ENCODE results near the gene NT5C1A.

NT5C1A gene

DNA sequence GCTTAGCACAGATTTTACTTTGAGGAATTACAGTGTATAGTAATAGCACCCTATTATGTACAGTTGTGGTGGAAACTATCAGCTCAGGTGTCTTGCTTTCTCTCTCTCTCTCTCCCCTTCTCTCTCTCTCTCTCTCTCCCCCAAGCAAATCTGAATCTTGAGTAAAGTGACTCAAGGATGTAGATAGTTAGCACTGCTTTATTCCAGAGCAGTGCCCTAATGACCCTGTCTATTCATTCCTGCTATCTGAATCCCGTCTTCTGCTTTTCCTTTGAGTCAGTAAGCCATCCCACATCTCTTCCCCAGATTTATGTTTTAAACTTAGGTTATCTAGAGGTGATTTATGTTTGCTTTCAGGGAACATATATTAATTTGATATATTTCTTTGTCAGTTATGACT is 24.5 kb upstream of the NT5C1A start:
- H3K4me3 ChIP-seq (ENCODE audit: low read length), result no peak overlapping the region
- DNase-seq (ENCODE audit: low read depth), result no peak
- TF ChIP-seq, protein P1, sequence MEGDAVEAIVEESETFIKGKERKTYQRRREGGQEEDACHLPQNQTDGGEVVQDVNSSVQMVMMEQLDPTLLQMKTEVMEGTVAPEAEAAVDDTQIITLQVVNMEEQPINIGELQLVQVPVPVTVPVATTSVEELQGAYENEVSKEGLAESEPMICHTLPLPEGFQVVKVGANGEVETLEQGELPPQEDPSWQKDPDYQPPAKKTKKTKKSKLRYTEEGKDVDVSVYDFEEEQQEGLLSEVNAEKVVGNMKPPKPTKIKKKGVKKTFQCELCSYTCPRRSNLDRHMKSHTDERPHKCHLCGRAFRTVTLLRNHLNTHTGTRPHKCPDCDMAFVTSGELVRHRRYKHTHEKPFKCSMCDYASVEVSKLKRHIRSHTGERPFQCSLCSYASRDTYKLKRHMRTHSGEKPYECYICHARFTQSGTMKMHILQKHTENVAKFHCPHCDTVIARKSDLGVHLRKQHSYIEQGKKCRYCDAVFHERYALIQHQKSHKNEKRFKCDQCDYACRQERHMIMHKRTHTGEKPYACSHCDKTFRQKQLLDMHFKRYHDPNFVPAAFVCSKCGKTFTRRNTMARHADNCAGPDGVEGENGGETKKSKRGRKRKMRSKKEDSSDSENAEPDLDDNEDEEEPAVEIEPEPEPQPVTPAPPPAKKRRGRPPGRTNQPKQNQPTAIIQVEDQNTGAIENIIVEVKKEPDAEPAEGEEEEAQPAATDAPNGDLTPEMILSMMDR (conservative IDR thresholded peaks at IDR 0.05; ENCODE audit: low read depth, low read length), result no peak

DNA sequence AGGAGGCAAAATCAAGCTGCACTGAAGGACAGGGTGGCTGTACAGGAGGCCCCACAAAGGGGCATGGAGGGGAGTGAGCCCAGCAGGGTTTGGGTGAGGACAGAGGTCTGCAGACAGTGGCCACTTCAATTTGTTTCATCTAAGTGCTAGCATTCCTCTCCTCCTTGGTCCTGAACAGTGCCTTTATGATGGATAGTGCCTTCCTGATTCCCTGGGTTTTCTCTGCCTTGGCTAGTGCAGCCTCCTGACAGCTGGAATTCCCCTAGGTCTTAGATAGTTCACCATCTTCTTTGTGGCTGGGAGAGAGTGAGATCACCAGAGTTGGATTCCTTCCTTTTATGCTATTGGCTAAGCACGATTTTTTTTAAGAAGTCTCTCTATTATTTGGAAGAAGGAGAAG is 23.1 kb upstream of the NT5C1A start:
- TF ChIP-seq, protein P1 (conservative IDR thresholded peaks at IDR 0.05; ENCODE audit: low read depth, low read length), result no peak
- no peak for DNase-seq (ENCODE audit: low read depth)
- no peak overlapping the region for H3K4me3 ChIP-seq (ENCODE audit: low read length)

DNA sequence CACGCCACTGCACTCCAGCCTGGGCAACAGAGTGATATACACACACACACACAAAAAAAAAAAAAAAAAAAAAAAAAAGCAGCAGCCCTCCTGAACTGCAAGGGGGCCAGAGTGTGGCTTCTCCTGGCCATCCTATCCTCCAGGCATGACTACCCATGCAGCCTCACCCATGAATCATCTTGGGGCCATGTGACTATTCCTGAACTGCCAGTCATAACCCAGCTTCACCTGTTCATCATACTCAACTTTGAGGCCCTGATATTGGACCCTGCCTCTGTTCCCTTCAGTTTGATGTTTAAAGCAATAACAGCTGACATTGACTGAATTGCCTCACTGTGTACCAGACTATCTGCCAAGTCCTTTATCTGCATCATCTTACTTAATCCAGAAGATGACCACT is 22.1 kb upstream of the NT5C1A start:
- DNase-seq (ENCODE audit: low read depth), result no peak
- TF ChIP-seq, protein P1 (conservative IDR thresholded peaks at IDR 0.05; ENCODE audit: low read depth, low read length), result no peak
- H3K4me3 ChIP-seq (ENCODE audit: low read length), result no peak overlapping the region

DNA sequence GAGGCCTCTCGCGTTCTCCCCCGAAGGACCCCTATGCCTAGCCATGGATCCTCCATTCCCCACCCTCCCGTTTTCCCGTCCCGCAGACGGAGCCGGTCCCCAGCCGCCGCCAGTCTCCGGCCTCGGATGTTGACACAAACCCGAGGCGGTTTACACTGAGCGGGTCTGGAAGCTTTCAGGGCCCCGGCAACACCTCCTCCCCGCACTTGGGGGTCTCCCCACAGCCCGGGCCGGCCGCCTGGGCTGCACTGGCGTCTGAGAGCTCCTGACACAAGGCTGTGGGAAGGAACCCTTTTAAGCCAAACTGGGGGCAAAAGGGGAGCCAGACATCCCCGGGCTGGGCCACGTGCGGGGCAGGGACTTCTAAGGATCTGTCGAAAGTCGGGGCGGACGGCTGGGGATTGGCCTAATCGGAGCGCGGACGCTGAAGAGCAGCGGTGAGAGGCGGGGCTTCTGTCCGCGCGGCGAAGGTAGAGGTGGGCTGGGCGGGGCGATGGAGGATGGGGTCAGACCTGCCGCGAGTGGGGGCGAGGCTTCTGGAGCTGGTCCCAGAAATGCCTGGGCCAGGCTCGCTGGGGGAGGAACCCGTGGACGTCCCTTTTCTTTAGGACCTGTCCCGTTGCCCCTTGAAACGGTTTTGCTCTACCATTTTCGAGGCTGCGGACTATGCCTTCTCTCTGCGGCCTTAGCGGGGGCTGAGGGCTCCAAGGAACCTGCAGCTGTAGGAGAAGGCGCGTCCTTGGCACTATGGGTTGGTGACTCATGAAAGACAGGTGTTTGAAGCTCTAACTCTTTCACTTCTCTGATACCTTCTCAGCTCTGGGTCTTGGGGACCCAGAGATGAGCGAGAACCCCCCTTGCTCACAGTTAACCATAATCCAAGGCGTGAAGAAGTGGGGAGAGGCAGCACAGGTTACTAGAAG is 20.5 kb upstream of the NT5C1A start:
- H3K4me3 ChIP-seq (ENCODE audit: low read length), result peak overlapping the region; percentile 30
- no peak for DNase-seq (ENCODE audit: low read depth)
- TF ChIP-seq, protein P1 (conservative IDR thresholded peaks at IDR 0.05; ENCODE audit: low read depth, low read length), result no peak

DNA sequence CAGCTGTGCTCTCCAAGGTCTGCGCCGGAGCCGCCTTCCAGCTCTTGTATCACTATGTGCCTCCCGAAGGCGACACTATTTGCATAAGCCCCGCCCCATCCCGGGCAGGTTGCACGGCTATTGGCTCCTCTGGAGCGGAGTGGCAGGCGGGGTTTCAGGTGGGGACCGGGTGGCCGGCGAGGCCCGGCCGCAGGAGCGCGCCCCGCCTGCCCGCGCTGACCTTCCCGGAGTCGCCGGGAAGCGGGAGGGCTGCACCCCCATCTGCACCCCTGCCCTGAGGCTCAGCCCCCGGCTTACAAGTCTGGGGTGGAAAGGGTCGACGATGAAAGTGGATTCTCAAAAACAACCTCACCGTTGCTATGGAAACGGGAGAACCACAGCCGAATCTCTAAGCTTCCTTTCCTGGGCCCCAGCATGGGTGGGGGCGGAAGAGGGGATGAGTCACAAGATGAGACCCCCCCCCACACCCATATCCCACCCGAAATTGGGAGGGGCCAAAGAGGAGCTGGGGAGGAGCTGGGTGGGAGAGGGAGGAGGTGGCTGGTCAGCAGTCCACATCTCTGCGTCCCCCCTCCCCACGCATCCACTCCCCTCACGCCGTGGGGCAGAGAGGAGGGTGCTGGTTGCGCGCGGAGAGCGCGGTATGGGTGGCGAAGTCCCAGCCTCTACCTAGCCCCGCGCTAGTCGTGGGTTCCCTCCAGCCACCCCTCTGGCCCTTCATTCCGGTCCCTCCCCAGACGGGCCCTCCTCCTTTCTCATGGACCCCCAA is 19.7 kb upstream of the NT5C1A start, which contains the start of gene HPCAL4:
HPCAL4 (minus strand) TSS at position 51 of the 769 bp plus-strand sequence. CDS start 6,830 bp downstream, outside the sequence.
- peak within 1 kb of the TSS; percentile 30 for H3K4me3 ChIP-seq (ENCODE audit: low read length)
- peak; percentile 47 for DNase-seq (ENCODE audit: low read depth)
- TF ChIP-seq, protein P1 (conservative IDR thresholded peaks at IDR 0.05; ENCODE audit: low read depth, low read length), result no peak

DNA sequence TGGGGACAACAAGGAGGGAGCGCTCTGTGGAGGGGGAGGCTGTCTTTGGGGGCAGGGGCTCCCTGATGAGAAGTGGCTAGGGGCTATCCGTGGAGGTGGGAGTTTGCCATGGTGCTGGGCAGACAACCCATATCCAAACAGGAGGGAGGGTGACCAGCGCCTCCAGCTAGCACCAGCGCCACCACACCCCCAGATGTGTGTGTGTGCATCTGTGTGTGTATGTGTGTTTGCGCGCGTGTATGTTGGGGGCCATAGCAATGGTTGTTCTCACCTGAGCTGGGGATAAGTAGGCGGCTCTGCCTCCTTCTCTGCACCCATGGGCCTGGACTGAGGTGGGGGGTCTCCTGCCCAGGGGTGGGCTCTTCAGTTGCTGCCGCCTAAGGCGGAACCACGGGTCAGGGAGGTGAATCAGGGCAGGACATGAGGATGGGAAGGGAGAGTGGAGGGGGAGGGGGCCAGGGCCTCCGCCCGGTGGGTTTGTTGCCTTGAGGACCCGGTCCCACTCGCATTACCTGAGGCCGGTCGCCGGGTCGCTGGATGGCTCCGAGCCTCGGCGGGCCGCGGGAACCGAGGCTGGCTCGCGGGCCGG is 19.0 kb upstream of the NT5C1A start:
- no peak overlapping the region for H3K4me3 ChIP-seq (ENCODE audit: low read length)
- DNase-seq (ENCODE audit: low read depth), result no peak

More for the DNA sequence above, 19.0 kb upstream of the NT5C1A start:
- TF ChIP-seq, protein P1 (conservative IDR thresholded peaks at IDR 0.05; ENCODE audit: low read depth, low read length), result no peak

All from retinal pigment epithelial cell (primary cell).